Stimulated activated CD4-positive, alpha-beta T cell treated with anti-CD3 and anti-CD28 coated beads, Interleukin-2, amount 100 ng/mL, for 4 hours (primary cell): ENCODE measurements around the gene RCSD1.
"Not testable (repeated sequence)": the region's sequence is repeated elsewhere in the genome, so short reads cannot be mapped to it uniquely, and the experiment has no call there.

ENCODE experiments used
- DNase-seq: peaks from one replicate; pipeline ENCODE4 v3.0.0-alpha.2; 2020; ENCODE audit warnings: low read depth

The RCSD1 gene

GRCh38 chr1:167629681-167630567 lies at the start of gene RCSD1:
Gene RCSD1, plus strand, starts transcription at chr1:167630232. Its CDS starts 192 bp downstream, at chr1:167630424.
- peak; percentile 55 for DNase-seq

- no peak for DNase-seq
Observed at GRCh38 chr1:167582064-167582463, 48.0 kb upstream of the RCSD1 start.

- DNase-seq: no peak
Observed at GRCh38 chr1:167582722-167583121, 47.3 kb upstream of the RCSD1 start.

GRCh38 chr1:167584581-167584980 lies 45.5 kb upstream of the RCSD1 start:
- no peak for DNase-seq

GRCh38 chr1:167587342-167587741 lies 42.7 kb upstream of the RCSD1 start:
- DNase-seq: no peak

GRCh38 chr1:167587872-167588271 lies 42.2 kb upstream of the RCSD1 start:
- no peak for DNase-seq

GRCh38 chr1:167588361-167588760 lies 41.7 kb upstream of the RCSD1 start:
- DNase-seq: no peak

- no peak for DNase-seq
Observed at GRCh38 chr1:167592475-167592874, 37.6 kb upstream of the RCSD1 start.

- no peak for DNase-seq
Observed at GRCh38 chr1:167593860-167594259, 36.2 kb upstream of the RCSD1 start.

GRCh38 chr1:167594822-167595221 lies 35.2 kb upstream of the RCSD1 start:
- DNase-seq: no peak

GRCh38 chr1:167599957-167600581 lies 30.0 kb upstream of the RCSD1 start:
- DNase-seq: peak; percentile 32

GRCh38 chr1:167601442-167602383 lies 28.3 kb upstream of the RCSD1 start:
- no peak for DNase-seq

- DNase-seq: no peak
Observed at GRCh38 chr1:167602840-167603239, 27.2 kb upstream of the RCSD1 start.

GRCh38 chr1:167605576-167605975 lies 24.5 kb upstream of the RCSD1 start:
- no peak for DNase-seq

GRCh38 chr1:167611983-167612382 lies 18.0 kb upstream of the RCSD1 start:
- DNase-seq: no peak

GRCh38 chr1:167612587-167613385 lies 17.2 kb upstream of the RCSD1 start:
- DNase-seq: no peak

- DNase-seq: not testable (repeated sequence)
Observed at GRCh38 chr1:167613984-167614383, 16.0 kb upstream of the RCSD1 start.

GRCh38 chr1:167614851-167615250 lies 15.2 kb upstream of the RCSD1 start:
- DNase-seq: no peak

GRCh38 chr1:167616521-167616920 lies 13.5 kb upstream of the RCSD1 start:
- no peak for DNase-seq

GRCh38 chr1:167617153-167618147 lies 12.6 kb upstream of the RCSD1 start:
- no peak for DNase-seq
